Colonic mucosa (tissue), 4 donors: ENCODE data around the gene UBE2C. TPM values are rescaled to one million over a fixed set of nuclear protein-coding genes. Genes with fewer than 3 reads are reported as not detected.
A peak's percentile ranks its signal among the peaks of the same experiment; 100 is the strongest.

Source experiments
- DNase-seq: peaks from one replicate; pipeline ENCODE4 v3.0.0-alpha.2; 2020
- H3K27ac ChIP-seq: fragments of 200-600 bp; one replicate; pipeline ENCODE4 v1.8.0; 2021
- H3K27me3 ChIP-seq: fragments of 200-600 bp; one replicate; pipeline ENCODE4 v1.8.0; 2021
- H3K36me3 ChIP-seq: fragments of 200-600 bp; one replicate; pipeline ENCODE4 v1.8.0; 2021
- H3K4me1 ChIP-seq: fragments of 200-600 bp; one replicate; pipeline ENCODE4 v1.8.0; 2021; ENCODE audit warnings: mild to moderate bottlenecking
- H3K4me3 ChIP-seq: fragments of 200-600 bp; one replicate; pipeline ENCODE4 v1.8.0; 2021
- H3K9ac ChIP-seq, 2 donors: one replicate each; pipeline ENCODE4 v1.7.0; 2013; ENCODE audit warnings: control low read depth in 2 of 2, low read depth in 2 of 2, low read length in 2 of 2
- H3K9me3 ChIP-seq: fragments of 200-600 bp; one replicate; pipeline ENCODE4 v1.8.0; 2021
- intact Hi-C: fragments of 100-400 bp; cut with DNase I; formaldehyde crosslinking; loops from one replicate; pipeline ENCODE4 v1.14.1; 2022
- total RNA-seq, 2 donors: library from RNA; stranded (reverse); fragmentation: NEBNext Ultra II Directional in 1 of 2; extraction: Animal tissue kit (Norgen Biotek cat#: 25700) in 1 of 2; gene quantifications; one replicate each; pipeline ENCODE4 v1.2.1, GENCODE V29; 2021
- TF ChIP-seq, protein P1 (sequence below): fragments of 200-600 bp; IDR thresholded peaks from one replicate; pipeline ENCODE4 v1.8.0; 2022; ENCODE audit warnings: antibody characterized with exemption, mild to moderate bottlenecking
- donor health status: healthy.
- donor health status: DM: no; HTN: no; CAD: no.
- donor health status: DM: no; HTN: no; CAD: no.

Gene UBE2C
- total RNA-seq, 2 donors from 2014 or later: 23.7 to 117 TPM

DNA sequence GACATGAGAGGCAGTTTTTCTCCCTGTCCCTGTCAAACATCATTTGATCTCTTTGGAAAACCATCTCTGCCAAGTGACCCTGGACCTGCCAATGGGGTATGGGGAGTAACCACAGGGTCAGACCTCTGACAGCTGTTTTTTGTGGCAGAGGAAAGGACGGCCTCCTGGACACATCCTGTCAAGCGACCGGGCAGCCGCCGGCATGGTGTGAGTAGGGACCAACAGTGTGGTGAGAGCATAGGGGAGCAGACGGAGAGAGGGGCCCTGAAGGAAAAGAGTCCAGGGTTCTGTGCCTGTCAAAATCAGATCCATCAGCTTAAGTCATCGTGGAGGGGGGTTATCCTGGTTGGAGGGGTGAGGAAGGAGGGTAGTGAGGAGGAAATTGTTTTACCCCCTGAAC is 10.6 kb upstream of the UBE2C start:
- peaks cover 8% of the 10 kb centered on the region for H3K36me3 ChIP-seq
- H3K9me3 ChIP-seq: no peaks in the 10 kb centered on the region
- no peaks in the 10 kb centered on the region for H3K27me3 ChIP-seq
- intact Hi-C loops: loop anchor here (5.0 kb wide), 1 partner anchor 165 kb away; no protein-coding TSS in a partner anchor
- no peak for DNase-seq
- TF ChIP-seq, protein P1, sequence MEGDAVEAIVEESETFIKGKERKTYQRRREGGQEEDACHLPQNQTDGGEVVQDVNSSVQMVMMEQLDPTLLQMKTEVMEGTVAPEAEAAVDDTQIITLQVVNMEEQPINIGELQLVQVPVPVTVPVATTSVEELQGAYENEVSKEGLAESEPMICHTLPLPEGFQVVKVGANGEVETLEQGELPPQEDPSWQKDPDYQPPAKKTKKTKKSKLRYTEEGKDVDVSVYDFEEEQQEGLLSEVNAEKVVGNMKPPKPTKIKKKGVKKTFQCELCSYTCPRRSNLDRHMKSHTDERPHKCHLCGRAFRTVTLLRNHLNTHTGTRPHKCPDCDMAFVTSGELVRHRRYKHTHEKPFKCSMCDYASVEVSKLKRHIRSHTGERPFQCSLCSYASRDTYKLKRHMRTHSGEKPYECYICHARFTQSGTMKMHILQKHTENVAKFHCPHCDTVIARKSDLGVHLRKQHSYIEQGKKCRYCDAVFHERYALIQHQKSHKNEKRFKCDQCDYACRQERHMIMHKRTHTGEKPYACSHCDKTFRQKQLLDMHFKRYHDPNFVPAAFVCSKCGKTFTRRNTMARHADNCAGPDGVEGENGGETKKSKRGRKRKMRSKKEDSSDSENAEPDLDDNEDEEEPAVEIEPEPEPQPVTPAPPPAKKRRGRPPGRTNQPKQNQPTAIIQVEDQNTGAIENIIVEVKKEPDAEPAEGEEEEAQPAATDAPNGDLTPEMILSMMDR: no peak
- H3K4me1 ChIP-seq: no peaks in the 10 kb centered on the region
- H3K4me3 ChIP-seq: no peak overlapping the region
- no peak overlapping the region for H3K9ac ChIP-seq
- no peak overlapping the region for H3K27ac ChIP-seq

DNA sequence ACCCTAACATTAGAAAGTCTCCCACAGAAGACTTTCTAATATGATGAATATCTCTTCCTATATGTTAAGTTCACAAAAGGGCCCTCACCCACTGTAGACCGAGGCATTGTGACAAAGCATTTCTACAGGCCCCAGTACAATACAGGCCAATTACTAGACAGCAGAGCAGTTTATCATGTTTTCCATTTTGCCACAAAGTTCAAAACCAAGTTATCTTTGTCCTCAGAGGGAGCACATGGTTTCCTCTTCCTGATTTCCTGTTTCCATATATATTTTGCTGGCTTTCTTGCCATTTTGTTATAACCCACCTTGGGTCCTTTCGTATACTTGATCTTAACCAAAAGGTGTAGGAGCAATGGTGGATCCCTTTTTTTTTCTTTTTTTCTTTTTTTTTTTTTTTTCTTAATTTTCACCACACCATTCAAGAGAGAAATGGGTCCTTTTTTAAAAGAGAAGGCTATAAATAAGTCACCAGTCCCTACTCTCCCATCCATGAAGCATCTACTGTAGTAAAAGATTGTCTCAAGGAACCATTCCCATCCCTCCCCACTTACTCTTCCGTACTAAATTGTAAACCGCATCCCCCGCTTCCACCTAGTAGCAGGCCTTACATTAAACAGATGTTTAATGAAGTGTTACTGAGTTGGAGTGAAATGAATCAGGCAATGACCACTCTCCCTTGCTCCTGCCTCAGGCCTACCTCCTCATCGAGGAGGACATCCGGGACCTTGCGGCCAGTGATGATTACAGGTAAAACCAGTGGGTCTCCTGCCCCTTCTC is 2.1 kb upstream of the UBE2C start:
- no peak for DNase-seq
- no peak overlapping the region for H3K27ac ChIP-seq
- H3K36me3 ChIP-seq: peaks cover 25% of the 10 kb centered on the region
- no peaks in the 10 kb centered on the region for H3K9me3 ChIP-seq
- no peak overlapping the region for H3K4me3 ChIP-seq
- no peak overlapping the region for H3K9ac ChIP-seq
- H3K4me1 ChIP-seq: peaks cover 3% of the 10 kb centered on the region
- H3K27me3 ChIP-seq: no peaks in the 10 kb centered on the region
- TF ChIP-seq, protein P1: no peak
- intact Hi-C loops: no loop called here

DNA sequence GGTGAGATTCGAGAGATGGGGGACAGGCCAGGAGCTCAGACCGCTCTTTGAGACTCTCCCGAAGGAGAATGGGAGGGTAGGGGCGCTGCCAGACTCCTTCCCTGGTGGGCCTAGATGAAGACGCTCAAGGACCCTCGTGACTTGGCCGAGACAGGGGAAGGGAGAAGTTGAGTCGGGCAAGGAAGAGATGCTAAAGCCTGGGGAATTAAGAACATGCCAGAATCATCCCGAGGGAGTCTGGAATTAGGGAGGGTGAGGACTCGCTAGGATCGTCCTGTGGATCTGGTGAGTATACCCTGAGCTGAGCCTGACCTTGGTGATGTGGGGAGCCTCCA is 529 bp downstream of the UBE2C start:
- Histone ChIP-seq H3K36me3 (peaks cover 13% of the 10 kb centered on the region), H3K27ac (no peak overlapping the region), H3K27me3 (no peaks in the 10 kb centered on the region), H3K9ac (peak overlapping the region; percentile 28 to 81), H3K4me1 (peaks cover 3% of the 10 kb centered on the region), H3K4me3 (peak overlapping the region; percentile 70), H3K9me3 (no peaks in the 10 kb centered on the region)
- DNase-seq: no peak
- TF ChIP-seq, protein P1: no peak
- intact Hi-C loops: no loop called here

DNA sequence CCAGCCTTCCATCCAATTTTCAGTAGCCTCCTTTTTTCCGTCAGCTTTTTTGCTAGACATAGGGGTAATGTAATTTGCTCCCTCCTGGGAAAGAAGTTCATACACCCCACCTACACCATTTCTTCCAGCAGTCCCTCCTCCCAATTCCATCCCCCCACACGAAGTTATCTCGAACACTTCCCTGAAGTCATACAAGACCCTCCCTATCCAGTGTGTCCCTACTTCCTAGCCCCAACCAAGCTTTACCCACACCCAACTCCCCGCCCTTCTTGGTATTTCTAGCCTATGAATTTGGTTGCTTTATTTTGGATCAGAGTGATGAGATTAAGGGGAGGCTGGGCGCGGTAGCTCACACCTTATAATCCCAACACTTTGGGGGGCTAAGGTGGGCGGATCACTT is 1.0 kb downstream of the UBE2C start:
- no peak overlapping the region for H3K27ac ChIP-seq
- no peaks in the 10 kb centered on the region for H3K9me3 ChIP-seq
- intact Hi-C loops: no loop called here
- peaks cover 9% of the 10 kb centered on the region for H3K36me3 ChIP-seq
- no peaks in the 10 kb centered on the region for H3K27me3 ChIP-seq
- peaks cover 3% of the 10 kb centered on the region for H3K4me1 ChIP-seq
- no peak for DNase-seq
- peak overlapping the region in 1 of 2 donors; percentile 81 for H3K9ac ChIP-seq
- TF ChIP-seq, protein P1: no peak
- peak overlapping the region; percentile 70 for H3K4me3 ChIP-seq

GRCh38 chr20:45814314-45814713 is 1.9 kb downstream of the UBE2C start:
- intact Hi-C loops: no loop called here

More at GRCh38 chr20:45814314-45814713, 1.9 kb downstream of the UBE2C start:
- DNase-seq: no peak
- H3K4me3 ChIP-seq: no peak overlapping the region
- H3K9ac ChIP-seq: no peak overlapping the region
- H3K36me3 ChIP-seq: peaks cover 2% of the 10 kb centered on the region
- no peak overlapping the region for H3K27ac ChIP-seq
- TF ChIP-seq, protein P1: no peak
- no peaks in the 10 kb centered on the region for H3K9me3 ChIP-seq
- peaks cover 3% of the 10 kb centered on the region for H3K4me1 ChIP-seq
- no peaks in the 10 kb centered on the region for H3K27me3 ChIP-seq
